COLO829 (cell line): ENCODE measurements around the gene FOXD2.

ENCODE experiments used
- DNase-seq: peaks from one replicate; pipeline ENCODE4 v3.0.0; 2012; ENCODE audit warnings: low spot score

The FOXD2 gene

GRCh38 chr1:47468709-47469389 is 31.0 kb downstream of the FOXD2 start:
- DNase-seq = no peak

GRCh38 chr1:47469390-47469759 is 31.5 kb downstream of the FOXD2 start:
- no peak for DNase-seq

GRCh38 chr1:47469910-47470309 is 32.1 kb downstream of the FOXD2 start:
- no peak for DNase-seq

- no peak for DNase-seq
Observed at GRCh38 chr1:47471163-47471562, 33.3 kb downstream of the FOXD2 start.

GRCh38 chr1:47474278-47475193 is 36.7 kb downstream of the FOXD2 start:
- no peak for DNase-seq

GRCh38 chr1:47477595-47478080 is 39.8 kb downstream of the FOXD2 start:
- DNase-seq = no peak

- no peak for DNase-seq
Observed at GRCh38 chr1:47478090-47478489, 40.2 kb downstream of the FOXD2 start.

DNA sequence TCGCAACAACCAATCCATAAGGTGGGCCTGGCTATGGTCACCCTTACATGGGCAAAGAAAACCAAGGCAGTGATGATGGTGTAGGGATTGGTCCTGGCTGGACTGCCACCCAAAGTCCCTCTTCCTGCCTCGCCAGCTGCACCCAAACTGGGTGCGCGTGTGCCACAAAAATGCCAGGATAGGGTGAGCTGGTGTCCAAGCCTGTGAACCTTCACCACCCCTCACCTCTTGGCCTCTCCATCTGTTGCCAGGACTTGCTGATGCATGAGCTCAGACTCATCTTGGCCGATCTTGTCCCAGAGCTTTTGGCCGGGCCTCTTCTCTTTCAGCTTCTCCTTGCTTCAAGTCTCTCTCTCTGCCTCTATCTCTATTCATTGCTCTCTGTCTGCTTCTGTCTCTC is 41.8 kb downstream of the FOXD2 start:
- no peak for DNase-seq

DNA sequence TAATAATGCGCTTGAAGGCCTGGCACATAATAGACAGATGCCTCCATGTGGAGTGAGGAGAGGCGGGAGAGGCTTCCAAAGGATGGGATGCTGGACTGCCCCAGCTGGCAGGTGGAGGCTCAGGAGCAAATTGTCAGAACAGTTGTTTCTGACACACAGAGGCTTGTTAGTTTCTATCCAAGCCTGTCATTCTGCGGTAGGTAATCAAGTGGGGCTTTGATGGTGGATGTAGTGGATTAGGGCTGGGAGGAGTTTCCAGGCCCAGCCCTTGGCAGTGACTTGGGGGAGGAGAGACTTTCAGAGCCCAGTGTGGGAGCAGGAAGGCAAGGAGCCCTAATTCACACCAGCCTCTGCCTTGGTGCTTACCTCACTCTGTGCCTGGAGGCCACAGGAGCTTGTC is 44.1 kb downstream of the FOXD2 start:
- no peak for DNase-seq

- no peak for DNase-seq
Observed at GRCh38 chr1:47482786-47483185, 44.9 kb downstream of the FOXD2 start.

- DNase-seq = no peak
Observed at GRCh38 chr1:47483651-47484050, 45.8 kb downstream of the FOXD2 start.

DNA sequence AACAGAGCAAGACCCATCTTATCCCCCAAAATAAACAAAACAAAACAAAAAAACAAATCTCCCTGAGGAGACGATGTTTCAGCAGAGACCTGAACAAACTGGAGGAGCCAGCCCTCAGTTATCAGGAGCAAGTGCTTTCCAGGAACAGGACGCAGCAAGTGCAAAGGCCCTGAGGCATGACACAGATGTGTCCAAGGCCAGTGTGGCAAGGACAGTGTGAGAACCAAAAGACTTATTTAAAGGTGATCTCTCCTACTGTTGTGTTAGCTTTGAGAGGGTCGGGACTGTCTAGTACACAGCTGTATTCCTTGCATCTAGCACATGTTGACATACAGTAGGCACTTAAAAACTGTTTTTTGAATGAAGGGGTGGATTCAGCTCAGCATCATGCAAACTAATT is 48.0 kb downstream of the FOXD2 start:
- no peak for DNase-seq

DNA sequence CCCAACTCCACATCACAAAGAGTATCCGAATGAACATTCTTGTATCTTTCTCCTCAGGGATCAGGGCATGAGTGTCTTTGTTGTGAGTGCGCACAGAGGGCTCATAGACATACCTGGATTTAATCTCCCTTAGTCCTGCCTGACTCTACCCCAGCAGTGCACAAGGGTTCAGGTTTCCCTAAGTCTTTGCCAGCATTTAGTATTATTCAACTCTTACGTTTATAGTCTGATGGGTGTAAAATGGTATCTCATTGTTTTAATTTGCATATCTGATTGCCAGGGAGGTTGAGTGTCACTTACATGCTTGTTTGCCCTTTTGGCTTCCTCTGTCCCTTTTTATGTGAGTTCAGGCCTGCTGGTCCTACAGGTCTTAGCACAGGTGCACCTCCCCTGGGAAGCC is 49.5 kb downstream of the FOXD2 start:
- DNase-seq = no peak

- no peak for DNase-seq
Observed at GRCh38 chr1:47487850-47488450, 50.1 kb downstream of the FOXD2 start.
